ENCODE results near the gene GTPBP1. TPM values are rescaled to one million over a fixed set of nuclear protein-coding genes. Genes with fewer than 3 reads are reported as not detected.

GTPBP1 gene
- total and polyA plus RNA-seq, 2 of the 13 experiments (the other 11 are each of a cell fraction or from before 2014, with no cell fraction given), result 22.3 to 27.0 TPM

- no peak for TF ChIP-seq ZBTB49 (CRISPR knock-in tag; IDR thresholded peaks at IDR 0.05; ENCODE audit: borderline replicate concordance)
- TF ChIP-seq RCOR2 (CRISPR knock-in tag; IDR thresholded peaks at IDR 0.05), result peak; percentile 41; the same call in 1 of the 2 replicates
- TF ChIP-seq RFX3 (CRISPR knock-in tag; IDR thresholded peaks at IDR 0.05), result 0 out of 2 replicates have a peak, but pooled peaks have one; percentile 21
- TF ChIP-seq HNRNPUL1 (IDR thresholded peaks at IDR 0.05; ENCODE audit: low read depth, low read length), result peak; percentile 37; the same call in 1 of the 2 replicates
- TF ChIP-seq, protein P1, sequence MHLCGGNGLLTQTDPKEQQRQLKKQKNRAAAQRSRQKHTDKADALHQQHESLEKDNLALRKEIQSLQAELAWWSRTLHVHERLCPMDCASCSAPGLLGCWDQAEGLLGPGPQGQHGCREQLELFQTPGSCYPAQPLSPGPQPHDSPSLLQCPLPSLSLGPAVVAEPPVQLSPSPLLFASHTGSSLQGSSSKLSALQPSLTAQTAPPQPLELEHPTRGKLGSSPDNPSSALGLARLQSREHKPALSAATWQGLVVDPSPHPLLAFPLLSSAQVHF (CRISPR knock-in tag; IDR thresholded peaks at IDR 0.05), result no peak
- TF ChIP-seq SPEN (CRISPR knock-in tag; IDR thresholded peaks at IDR 0.05; ENCODE audit: low read depth), result peak; percentile 99
- TF ChIP-seq GTF3A (CRISPR knock-in tag; conservative IDR thresholded peaks at IDR 0.05), result no peak
- TF ChIP-seq, protein P2, sequence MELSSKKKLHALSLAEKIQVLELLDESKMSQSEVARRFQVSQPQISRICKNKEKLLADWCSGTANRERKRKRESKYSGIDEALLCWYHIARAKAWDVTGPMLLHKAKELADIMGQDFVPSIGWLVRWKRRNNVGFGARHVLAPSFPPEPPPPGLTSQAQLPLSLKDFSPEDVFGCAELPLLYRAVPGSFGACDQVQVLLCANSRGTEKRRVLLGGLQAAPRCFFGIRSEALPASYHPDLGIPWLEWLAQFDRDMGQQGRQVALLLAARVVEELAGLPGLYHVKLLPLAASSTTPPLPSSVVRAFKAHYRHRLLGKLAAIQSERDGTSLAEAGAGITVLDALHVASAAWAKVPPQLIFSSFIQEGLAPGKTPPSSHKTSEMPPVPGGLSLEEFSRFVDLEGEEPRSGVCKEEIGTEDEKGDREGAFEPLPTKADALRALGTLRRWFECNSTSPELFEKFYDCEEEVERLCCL (CRISPR knock-in tag; IDR thresholded peaks at IDR 0.05; ENCODE audit: borderline replicate concordance), result peak; percentile 78; the same call in 1 of the 2 replicates
- no peak for TF ChIP-seq CSRNP2 (CRISPR knock-in tag; conservative IDR thresholded peaks at IDR 0.05; ENCODE audit: low read depth)
- TF ChIP-seq XRCC5 (optimal IDR thresholded peaks at IDR 0.05; ENCODE audit: low read length), result peak; percentile 96
- peak; percentile 98 for TF ChIP-seq ZGPAT (CRISPR knock-in tag; IDR thresholded peaks at IDR 0.05)
- peak; percentile 44; the same call in 1 of the 2 replicates for TF ChIP-seq ZSCAN9 (CRISPR knock-in tag; IDR thresholded peaks at IDR 0.05; ENCODE audit: borderline replicate concordance)
- no peak for TF ChIP-seq ZEB1 (IDR thresholded peaks at IDR 0.05; ENCODE audit: insufficient replicate concordance, low read depth)
- peak; percentile 92 for TF ChIP-seq IRF9 (CRISPR knock-in tag; IDR thresholded peaks at IDR 0.05; ENCODE audit: borderline replicate concordance)
- no peak for TF ChIP-seq CHD4 (IDR thresholded peaks at IDR 0.05; ENCODE audit: borderline replicate concordance, low read length)
- peak; percentile 93 for TF ChIP-seq MXD4 (CRISPR knock-in tag; IDR thresholded peaks at IDR 0.05)
- TF ChIP-seq RFXAP (CRISPR knock-in tag; IDR thresholded peaks at IDR 0.05; ENCODE audit: borderline replicate concordance), result peak; percentile 93; the same call in 1 of the 2 replicates
- TF ChIP-seq JUNB (CRISPR knock-in tag; IDR thresholded peaks at IDR 0.05; ENCODE audit: borderline replicate concordance), result 0 out of 2 replicates have a peak, but pooled peaks have one; percentile 28
These were observed 24.0 kb upstream of the GTPBP1 start, which contains the start of gene TOMM22 (continued) for GRCh38 chr22:38681582-38682335.
